H7 (cell line): ENCODE measurements around the gene CHMP2A. TPM values are rescaled to one million over a fixed set of nuclear protein-coding genes. Genes with fewer than 3 reads are reported as not detected.
"Not testable (repeated sequence)": the region's sequence is repeated elsewhere in the genome, so short reads cannot be mapped to it uniquely, and the experiment has no call there.

Source experiments
- DNase-seq: peaks from one replicate; pipeline ENCODE4 v3.0.0; 2012
- H3K27me3 ChIP-seq: 2 replicates; pipeline ENCODE4 v1.6.0; 2011; ENCODE audit warnings: mild to moderate bottlenecking, low read length; ENCODE audit not compliant: control insufficient read depth, insufficient read depth
- H3K36me3 ChIP-seq: replicated peaks from 2 replicates; pipeline ENCODE4 v1.5.1; 2011; ENCODE audit warnings: low read length; ENCODE audit not compliant: control insufficient read depth, insufficient read depth
- H3K4me3 ChIP-seq: 2 replicates; pipeline ENCODE4 v1.5.1; 2011; ENCODE audit warnings: low read depth, mild to moderate bottlenecking, control low read depth, low read length, moderate library complexity; ENCODE audit not compliant: insufficient read depth
- total RNA-seq: library from RNA; depleted of rRNA; stranded (reverse); fragments of >200 nt; shearing (Covaris generic); gene quantifications from 2 replicates; pipeline ENCODE4 v1.2.3, GENCODE V29; 2014

Gene CHMP2A
- total RNA-seq, 1 experiment from 2014 or later: 85.9 TPM

DNA sequence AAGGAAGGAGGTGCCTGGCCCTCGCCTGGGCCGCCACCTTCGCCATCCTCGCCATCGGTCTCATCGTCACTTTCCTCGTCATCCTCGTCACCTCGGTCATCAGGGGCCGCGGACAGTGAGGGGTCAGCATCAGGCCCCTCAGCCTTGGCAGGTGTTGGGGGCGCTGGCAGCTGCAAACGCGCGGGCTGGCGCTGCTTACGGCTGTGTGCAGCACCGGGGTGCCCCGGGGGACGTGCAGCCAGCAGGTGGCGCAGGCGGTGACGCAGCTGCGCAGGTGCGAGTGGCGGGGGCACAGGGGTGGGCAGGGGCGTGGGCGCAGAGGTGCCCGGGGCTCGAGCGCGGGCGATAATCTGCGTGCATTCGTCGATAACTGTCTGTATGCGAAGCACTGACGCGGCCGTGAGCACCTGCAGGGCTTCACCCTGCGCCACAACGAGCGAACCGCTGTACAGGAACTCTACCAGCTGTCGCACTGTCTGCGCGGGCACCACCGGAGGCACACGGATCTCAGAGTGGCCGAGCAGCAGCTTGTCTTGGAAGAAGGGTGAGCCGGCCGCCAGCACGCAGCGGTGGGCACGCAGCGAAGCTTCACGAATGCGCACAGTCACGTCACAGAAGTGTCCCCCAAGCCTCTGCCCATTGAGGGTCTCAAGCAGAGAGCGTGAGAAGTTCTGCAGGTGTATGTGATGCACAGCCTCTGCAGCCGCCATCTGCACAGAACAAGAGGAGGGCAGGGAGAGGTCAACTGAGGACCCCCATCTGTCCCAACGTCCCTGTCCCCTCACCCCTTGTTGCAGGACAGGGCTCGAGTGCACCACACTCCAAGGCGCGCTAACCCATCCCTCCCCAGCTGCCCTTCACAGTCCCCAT lies 37.7 kb downstream of the CHMP2A start:
- H3K36me3 ChIP-seq: no peaks in the 10 kb centered on the region; the same call in 1 of the 2 replicates
- peak; percentile 67 for DNase-seq
- no peak overlapping the region for H3K4me3 ChIP-seq
- H3K27me3 ChIP-seq: no peaks in the 10 kb centered on the region

- no peaks in the 10 kb centered on the region for H3K27me3 ChIP-seq
- H3K4me3 ChIP-seq: no peak overlapping the region
- peak; percentile 46 for DNase-seq
- no peaks in the 10 kb centered on the region; the same call in 1 of the 2 replicates for H3K36me3 ChIP-seq
Measured at GRCh38 chr19:58516246-58516836, 38.6 kb downstream of the CHMP2A start.

DNA sequence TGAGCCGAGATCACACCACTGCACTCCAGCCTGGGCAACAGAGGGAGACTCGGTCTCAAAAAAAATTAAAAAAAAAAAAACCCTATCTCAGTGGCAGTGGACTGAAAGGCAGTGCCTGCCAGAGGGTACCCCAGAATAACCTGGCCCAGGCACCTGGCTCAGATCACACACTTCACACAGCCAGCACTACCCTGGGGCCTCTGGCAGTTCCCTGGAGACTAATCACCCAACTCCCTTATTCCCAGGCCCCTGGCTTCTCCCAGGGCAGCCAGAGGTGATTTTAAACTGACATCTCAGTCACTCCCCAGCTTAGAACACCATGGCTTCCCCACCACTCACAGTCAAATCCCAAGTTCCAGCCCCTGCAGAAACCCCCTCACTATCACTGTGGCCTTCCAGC lies 39.6 kb downstream of the CHMP2A start:
- H3K4me3 ChIP-seq: no peak overlapping the region
- H3K36me3 ChIP-seq: no peaks in the 10 kb centered on the region; the same call in 1 of the 2 replicates
- H3K27me3 ChIP-seq: no peaks in the 10 kb centered on the region
- no peak for DNase-seq

- no peaks in the 10 kb centered on the region; the same call in 1 of the 2 replicates for H3K36me3 ChIP-seq
- H3K27me3 ChIP-seq: no peaks in the 10 kb centered on the region
- H3K4me3 ChIP-seq: peak overlapping the region; percentile 53
- no peak for DNase-seq
Measured at GRCh38 chr19:58514564-58515022, 40.3 kb downstream of the CHMP2A start.

GRCh38 chr19:58513694-58514563 lies 41.0 kb downstream of the CHMP2A start:
- H3K36me3 ChIP-seq: no peaks in the 10 kb centered on the region; the same call in 1 of the 2 replicates
- no peaks in the 10 kb centered on the region for H3K27me3 ChIP-seq
- H3K4me3 ChIP-seq: peak overlapping the region; percentile 53
- peak; percentile 99 for DNase-seq

DNA sequence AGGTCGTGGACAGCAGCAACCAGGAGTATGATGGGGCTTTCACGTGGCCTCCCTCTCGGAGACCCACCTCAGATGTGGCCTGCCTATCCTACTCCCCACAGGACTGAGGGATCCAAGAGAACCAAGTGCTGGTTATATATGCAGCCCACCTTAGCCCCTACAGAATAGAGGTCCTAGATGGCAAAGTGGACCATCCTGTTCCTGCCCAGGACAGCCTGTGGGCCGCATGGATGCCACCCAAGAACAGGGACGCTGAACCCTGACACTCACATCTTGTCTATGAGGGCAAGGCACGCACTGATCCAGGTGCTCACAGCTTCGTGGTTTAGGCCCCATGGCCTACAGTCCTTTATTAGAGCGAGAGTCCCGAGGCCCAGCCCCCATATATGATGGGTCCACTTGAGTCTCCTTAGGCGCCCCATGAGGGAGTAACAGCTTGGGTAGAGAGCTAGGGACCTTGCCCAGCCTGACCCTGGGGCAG lies 41.7 kb downstream of the CHMP2A start:
- no peaks in the 10 kb centered on the region; the same call in 1 of the 2 replicates for H3K36me3 ChIP-seq
- no peaks in the 10 kb centered on the region for H3K27me3 ChIP-seq
- H3K4me3 ChIP-seq: no peak overlapping the region
- no peak for DNase-seq

- peak; percentile 43 for DNase-seq
- Histone ChIP-seq H3K4me3 (no peak within 1 kb of the TSS), H3K36me3 (no peaks in the 10 kb centered on the region), H3K27me3 (no peaks in the 10 kb centered on the region)
Measured at GRCh38 chr19:58511353-58512208, 43.3 kb downstream of the CHMP2A start, which contains the start of gene SLC27A5. Gene SLC27A5 (minus strand): TSS chr19:58511992. CDS start chr19:58511955, 37 bp downstream.

- H3K27me3 ChIP-seq: no peaks in the 10 kb centered on the region
- no peak for DNase-seq
- no peak overlapping the region for H3K4me3 ChIP-seq
- no peaks in the 10 kb centered on the region for H3K36me3 ChIP-seq
Measured at GRCh38 chr19:58510084-58510862, 44.6 kb downstream of the CHMP2A start.

DNA sequence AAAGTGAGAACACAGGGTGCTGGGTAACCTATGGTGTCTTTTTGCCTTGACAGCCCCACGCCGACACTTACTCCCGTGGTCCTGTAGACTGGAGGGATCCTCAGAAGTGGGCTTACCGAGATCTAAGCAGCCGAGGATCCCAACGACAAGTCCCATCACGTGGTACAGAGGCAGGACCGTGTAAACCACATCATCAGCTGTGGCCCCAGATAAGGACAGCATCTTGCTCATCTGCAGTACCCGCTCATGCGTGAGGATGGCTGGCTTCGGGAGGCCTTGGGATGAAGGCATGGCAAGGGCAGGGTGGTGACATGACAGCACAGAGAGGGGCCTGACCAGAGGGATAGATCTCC lies 45.2 kb downstream of the CHMP2A start:
- Histone ChIP-seq H3K27me3 (no peaks in the 10 kb centered on the region), H3K4me3 (no peak overlapping the region), H3K36me3 (no peaks in the 10 kb centered on the region)
- DNase-seq: no peak

DNA sequence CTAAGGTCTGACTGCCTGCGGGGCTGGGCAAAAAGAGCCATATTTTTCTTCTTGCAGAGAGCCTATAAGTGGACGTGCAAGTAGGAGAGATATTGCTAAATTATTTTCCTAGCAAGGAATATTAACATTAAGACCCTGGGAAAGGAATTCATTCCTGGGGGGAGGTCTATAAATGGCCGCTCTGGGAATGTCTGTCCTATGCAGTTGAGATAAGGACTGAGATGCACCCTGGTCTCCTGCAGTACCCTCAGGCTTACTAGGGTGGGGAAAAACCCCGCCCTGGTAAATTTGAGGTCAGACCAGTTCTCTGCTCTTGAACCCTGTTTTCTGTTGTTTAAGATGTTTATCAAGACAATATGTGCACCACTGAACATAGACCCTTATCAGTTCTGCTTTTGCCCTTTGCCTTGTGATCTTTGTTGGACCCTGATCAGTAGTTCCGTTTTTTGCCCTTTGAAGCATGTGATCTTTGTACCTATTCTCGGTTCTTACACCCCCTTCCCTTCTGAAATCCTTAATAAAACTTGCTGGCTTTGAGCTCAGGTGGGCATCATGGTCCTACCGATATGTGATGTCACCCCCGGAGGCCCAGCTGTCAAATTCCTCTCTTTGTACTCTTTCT lies 47.2 kb downstream of the CHMP2A start:
- H3K27me3 ChIP-seq, H3K4me3 ChIP-seq, H3K36me3 ChIP-seq, DNase-seq: not testable (repeated sequence)
